GM20000 (cell line): ENCODE measurements around the gene TSC22D4.

Source experiments
- DNase-seq: peaks from one replicate; pipeline ENCODE4 v3.0.0; 2012; ENCODE audit warnings: low spot score
- TF ChIP-seq, protein P1 (sequence below): IDR thresholded peaks from 2 replicates; pipeline ENCODE4 v1.5.1; 2012; ENCODE audit warnings: mild to moderate bottlenecking, control low read depth; ENCODE audit errors: extremely low read depth, missing control alignments

The TSC22D4 gene

GRCh38 chr7:100485471-100485876 lies 6.5 kb upstream of the TSC22D4 start:
- DNase-seq = peak; percentile 20
- TF ChIP-seq, protein P1, sequence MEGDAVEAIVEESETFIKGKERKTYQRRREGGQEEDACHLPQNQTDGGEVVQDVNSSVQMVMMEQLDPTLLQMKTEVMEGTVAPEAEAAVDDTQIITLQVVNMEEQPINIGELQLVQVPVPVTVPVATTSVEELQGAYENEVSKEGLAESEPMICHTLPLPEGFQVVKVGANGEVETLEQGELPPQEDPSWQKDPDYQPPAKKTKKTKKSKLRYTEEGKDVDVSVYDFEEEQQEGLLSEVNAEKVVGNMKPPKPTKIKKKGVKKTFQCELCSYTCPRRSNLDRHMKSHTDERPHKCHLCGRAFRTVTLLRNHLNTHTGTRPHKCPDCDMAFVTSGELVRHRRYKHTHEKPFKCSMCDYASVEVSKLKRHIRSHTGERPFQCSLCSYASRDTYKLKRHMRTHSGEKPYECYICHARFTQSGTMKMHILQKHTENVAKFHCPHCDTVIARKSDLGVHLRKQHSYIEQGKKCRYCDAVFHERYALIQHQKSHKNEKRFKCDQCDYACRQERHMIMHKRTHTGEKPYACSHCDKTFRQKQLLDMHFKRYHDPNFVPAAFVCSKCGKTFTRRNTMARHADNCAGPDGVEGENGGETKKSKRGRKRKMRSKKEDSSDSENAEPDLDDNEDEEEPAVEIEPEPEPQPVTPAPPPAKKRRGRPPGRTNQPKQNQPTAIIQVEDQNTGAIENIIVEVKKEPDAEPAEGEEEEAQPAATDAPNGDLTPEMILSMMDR = no peak

DNA sequence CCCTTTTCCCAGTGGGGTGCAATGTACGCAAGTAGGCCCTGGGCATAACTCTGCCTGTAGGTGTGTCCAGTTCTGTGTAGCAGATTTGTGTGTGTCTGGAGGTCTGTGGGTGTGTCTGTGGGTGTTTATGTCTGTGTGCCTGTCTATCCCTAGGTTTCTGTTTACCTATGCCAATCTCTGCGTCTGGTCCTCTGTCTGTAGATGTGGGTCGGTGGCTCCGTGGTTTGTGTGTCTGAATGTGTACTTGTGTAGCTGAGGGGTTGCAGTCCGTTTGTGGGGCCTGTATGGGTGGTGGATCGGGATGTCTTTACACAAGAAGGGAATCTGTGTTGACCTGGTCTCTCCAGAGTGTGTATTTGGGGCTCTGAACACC lies 5.6 kb upstream of the TSC22D4 start:
- TF ChIP-seq, protein P1 = no peak
- no peak for DNase-seq

- peak; percentile 77 for DNase-seq
- TF ChIP-seq, protein P1 = no peak
Observed at GRCh38 chr7:100483722-100484672, 5.0 kb upstream of the TSC22D4 start, which contains the start of gene NYAP1. TSS of gene NYAP1 (plus strand) at chr7:100483927. CDS start at chr7:100485312, 1,385 bp downstream.

- peak; percentile 95 for DNase-seq
- TF ChIP-seq, protein P1 = peak; percentile 93
Observed at GRCh38 chr7:100483090-100483721, 4.2 kb upstream of the TSC22D4 start.

GRCh38 chr7:100482728-100483089 lies 3.7 kb upstream of the TSC22D4 start:
- TF ChIP-seq, protein P1 = no peak
- DNase-seq = no peak

GRCh38 chr7:100481466-100481865 lies 2.5 kb upstream of the TSC22D4 start:
- TF ChIP-seq, protein P1 = no peak
- no peak for DNase-seq

DNA sequence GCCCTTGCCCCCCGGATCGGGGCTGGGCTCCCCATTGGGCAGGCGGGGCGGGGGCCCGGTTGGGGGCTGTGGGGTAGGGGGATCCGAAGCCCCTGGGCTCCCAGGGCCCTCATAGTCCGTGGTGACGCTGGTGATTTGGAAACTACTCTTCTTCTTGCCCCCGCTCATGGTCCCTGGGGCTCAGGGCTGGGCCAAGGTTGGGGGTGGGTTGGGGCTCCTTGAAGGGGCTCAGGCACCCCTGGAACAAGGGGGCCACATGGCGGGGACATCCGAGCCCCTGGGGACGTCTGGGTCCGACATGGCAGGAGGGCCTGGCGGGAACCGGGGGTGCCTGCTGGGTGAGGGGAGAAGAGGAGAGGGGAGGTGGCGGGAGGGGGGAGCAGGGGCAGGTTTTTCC lies 1.1 kb downstream of the TSC22D4 start:
- no peak for DNase-seq
- TF ChIP-seq, protein P1 = no peak
